Endothelial cell of umbilical vein (primary cell): ENCODE measurements around the gene FYB2. TPM values are rescaled to one million over a fixed set of nuclear protein-coding genes. Genes with fewer than 3 reads are reported as not detected.

ENCODE experiments used
- BruUV-seq: library from RNA; stranded (reverse); fragments of 400-500 nt; replicated peaks from 2 replicates; lab custom pipeline; 2021; lab: Mats Ljungman, UMichigan
- CTCF ChIA-PET: fragments of 300-600, 350-600 bp; sonication (Branson Sonifier 250); formaldehyde crosslinking; loops from one replicate; lab custom pipeline; 2021; ENCODE audit warnings: antibody characterized with exemption, inconsistent platforms; lab: Charles Lee
- POLR2A ChIA-PET: fragments of 300-600, 350-600 bp; sonication (Branson Sonifier 250); formaldehyde crosslinking; loops from one replicate; lab custom pipeline; 2021; ENCODE audit warnings: antibody characterized with exemption, inconsistent platforms; lab: Charles Lee
- DNase-seq: peaks from one replicate; pipeline ENCODE4 v3.0.0-alpha.2; 2011; ENCODE audit warnings: low read depth, low spot score
- FAIRE-seq: peaks from 2 replicates; lab custom pipeline; 2011; peaks lifted over from hg19 to GRCh38; lab: Jason Lieb, UNC
- H2AFZ ChIP-seq: 2 replicates; pipeline ENCODE4 v1.6.0; 2012; ENCODE audit warnings: low read depth, low read length, control low read depth, inconsistent platforms
- H3K27ac ChIP-seq: 2 replicates; pipeline ENCODE4 v1.5.1; 2011; ENCODE audit warnings: low read depth, mild to moderate bottlenecking, control low read depth, low read length, moderate library complexity; ENCODE audit not compliant: insufficient read depth
- H3K27me3 ChIP-seq, 2 experiments: 2 replicates each; pipeline versions ENCODE4 v1.6.0 to v1.6.1; 2011; ENCODE audit warnings: low read length in 2 of 2, mixed read lengths in 1 of 2; ENCODE audit not compliant: control insufficient read depth in 2 of 2, insufficient read depth in 2 of 2
- H3K36me3 ChIP-seq, 2 experiments: 2 replicates in 1 of 2; 3 replicates in 1 of 2; pipeline ENCODE4 v1.5.1; 2011; ENCODE audit warnings: low read length in 2 of 2, mild to moderate bottlenecking in 1 of 2, moderate library complexity in 1 of 2; ENCODE audit not compliant: control insufficient read depth in 2 of 2, insufficient read depth in 2 of 2; ENCODE audit errors: extremely low read depth in 1 of 2
- H3K4me1 ChIP-seq: 3 replicates; pipeline ENCODE4 v1.5.1; 2011; ENCODE audit warnings: mild to moderate bottlenecking, low read length; ENCODE audit not compliant: control insufficient read depth, insufficient read depth; ENCODE audit errors: extremely low read depth
- H3K4me2 ChIP-seq: 2 replicates; pipeline ENCODE4 v1.6.1; 2011; ENCODE audit warnings: low read length, control low read depth, mixed read lengths; ENCODE audit not compliant: insufficient read depth
- H3K4me3 ChIP-seq, 3 experiments: fragments of 200-600 bp in 1 of 3; sonication (generic), shearing (Covaris generic) in 1 of 3; replicated peaks in 1 of 3; 2 replicates each; pipeline ENCODE4 v1.5.1; 2011 to 2016; ENCODE audit warnings: control low read depth in 3 of 3, low read length in 3 of 3, mild to moderate bottlenecking in 2 of 3, inconsistent platforms in 1 of 3, low read depth in 1 of 3, moderate library complexity in 1 of 3; ENCODE audit not compliant: insufficient read depth in 1 of 3
- H3K79me2 ChIP-seq: 2 replicates; pipeline ENCODE4 v1.6.0; 2012; ENCODE audit warnings: low read length, inconsistent platforms; ENCODE audit not compliant: control insufficient read depth, insufficient read depth
- H3K9ac ChIP-seq: replicated peaks from 2 replicates; pipeline ENCODE3; 2011; ENCODE audit warnings: low read length, control low read depth; ENCODE audit not compliant: insufficient read depth; ENCODE audit errors: extremely low read depth
- H3K9me1 ChIP-seq: replicated peaks from 3 replicates; pipeline ENCODE4 v1.6.0; 2011; ENCODE audit warnings: mild to moderate bottlenecking, low read length; ENCODE audit not compliant: control insufficient read depth, insufficient read depth; ENCODE audit errors: extremely low read depth
- H3K9me3 ChIP-seq: replicated peaks from 2 replicates; pipeline ENCODE4 v1.5.1; 2012; ENCODE audit warnings: low read length, inconsistent platforms; ENCODE audit not compliant: control insufficient read depth, insufficient read depth
- H4K20me1 ChIP-seq: replicated peaks from 2 replicates; pipeline ENCODE3; 2011; ENCODE audit warnings: mild to moderate bottlenecking, low read length; ENCODE audit not compliant: control insufficient read depth, insufficient read depth; ENCODE audit errors: extremely low read depth
- FOS ChIP-seq: IDR thresholded peaks from 2 replicates; pipeline ENCODE4 v1.6.1; 2011; ENCODE audit warnings: mild to moderate bottlenecking, low read length, moderate library complexity, borderline replicate concordance; ENCODE audit not compliant: insufficient read depth
- GATA2 ChIP-seq: IDR thresholded peaks from 2 replicates; pipeline ENCODE4 v1.7.0; 2011; ENCODE audit warnings: low read depth, mild to moderate bottlenecking, moderate library complexity, mixed read lengths, low read length; ENCODE audit not compliant: insufficient read length, insufficient read depth
- JUN ChIP-seq: IDR thresholded peaks from 2 replicates; pipeline ENCODE4 v1.6.1; 2011; ENCODE audit warnings: borderline replicate concordance, low read depth; ENCODE audit not compliant: insufficient read length, insufficient read depth
- MYC ChIP-seq: IDR thresholded peaks from one replicate; pipeline ENCODE4 v1.6.1; 2011; ENCODE audit warnings: mild to moderate bottlenecking, low read depth, low read length
- POLR2AphosphoS5 ChIP-seq: IDR thresholded peaks from 2 replicates; pipeline ENCODE4 v1.6.1; 2012; ENCODE audit warnings: low read depth, mild to moderate bottlenecking, control low read depth, low read length, moderate library complexity; ENCODE audit not compliant: insufficient read depth
- dilution Hi-C: fragments of 300-500 bp; cut with MboI; formaldehyde crosslinking; loops from one replicate; pipeline ENCODE4 v1.15.0; 2019; ENCODE audit warnings: low sequenced_read_pairs; ENCODE audit not compliant: extremely low pct_ligation_motif_present
- intact Hi-C: fragments of 100-400 bp; cut with micrococcal nuclease; formaldehyde crosslinking; loops from one replicate; pipeline ENCODE4 v1.10.0; 2022
- polyA plus RNA-seq, 4 experiments: library from polyadenylated mRNA; depleted of rRNA in 3 of 4; stranded (reverse) in 3 of 4; unstranded in 1 of 4; fragments of >200 nt; gene quantifications; 2 replicates each; pipeline versions ENCODE4 v1.2.1 to v1.2.3, GENCODE V29; 2011 to 2012; ENCODE audit warnings: missing spikeins in 1 of 4
- total RNA-seq: library from RNA; stranded (reverse); gene quantifications from 2 replicates; pipeline ENCODE4 v1.2.3, GENCODE V29; 2021
- TF ChIP-seq, protein P1 (sequence below): IDR thresholded peaks from 2 replicates; pipeline ENCODE4 v1.6.1; 2011; ENCODE audit not compliant: insufficient read depth, insufficient read length
- TF ChIP-seq, protein P2 (sequence below), 2 donors: IDR thresholded peaks; 1 replicate in 1 of 2; 2 replicates in 1 of 2; pipeline ENCODE4 v1.5.1; 2011; ENCODE audit warnings: low read length in 2 of 2, mild to moderate bottlenecking in 2 of 2, moderate library complexity in 2 of 2, control low read depth in 1 of 2, inconsistent platforms in 1 of 2, low read depth in 1 of 2; ENCODE audit not compliant: insufficient read depth in 1 of 2; ENCODE audit errors: extremely low read depth in 1 of 2

Gene FYB2
- total and polyA plus RNA-seq, 2 donors (not counting 3 experiments of a cell fraction or from before 2014, with no cell fraction given): not detected

DNA sequence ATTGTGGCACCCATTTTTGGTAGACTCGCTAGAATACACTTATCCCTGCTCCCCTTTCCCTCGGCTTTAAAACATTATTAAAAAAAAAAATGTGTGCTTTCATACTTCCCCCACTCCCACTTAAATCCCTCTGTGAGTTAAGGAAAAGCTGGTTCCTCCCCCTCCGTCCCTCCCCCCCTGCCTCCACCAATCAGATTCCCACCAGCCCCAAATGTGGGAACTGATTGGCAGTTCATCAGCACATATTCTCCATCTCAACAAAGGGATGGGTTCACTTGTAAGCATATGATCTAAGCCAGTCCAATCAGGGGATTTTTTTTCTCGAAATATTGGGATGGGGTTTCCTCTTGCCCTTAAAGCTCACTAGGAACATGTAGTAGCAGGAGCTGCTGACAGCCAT lies 10.8 kb upstream of the FYB2 start:
- dilution Hi-C loops: no loop called here
- DNase-seq: no peak
- Histone ChIP-seq H3K9me1 (no peaks in the 10 kb centered on the region), H2AFZ (no peak overlapping the region), H3K9ac (no peak overlapping the region), H3K4me1 (peaks cover 9% of the 10 kb centered on the region), H3K36me3 (no peaks in the 10 kb centered on the region), H3K9me3 (no peaks in the 10 kb centered on the region), H3K4me3 (no peak overlapping the region), H4K20me1 (no peaks in the 10 kb centered on the region), H3K4me2 (no peak overlapping the region), H3K27ac (no peak overlapping the region), H3K27me3 (no peaks in the 10 kb centered on the region), H3K79me2 (no peaks in the 10 kb centered on the region)
- ChIA-PET CTCF (interaction anchor here (0.9 to 1.3 kb wide), 4 partner anchors 9 to 1409 kb away, joined by 3 to 6 read pairs (median 3); no protein-coding TSS in a partner anchor), POLR2A (interaction anchor here (0.7 kb wide), 1 partner anchor 1872 kb away, joined by 4 read pairs; no protein-coding TSS in a partner anchor)
- TF ChIP-seq JUN (no peak), MYC (no peak), GATA2 (no peak), FOS (no peak), POLR2AphosphoS5 (no peak)
- TF ChIP-seq, protein P1, sequence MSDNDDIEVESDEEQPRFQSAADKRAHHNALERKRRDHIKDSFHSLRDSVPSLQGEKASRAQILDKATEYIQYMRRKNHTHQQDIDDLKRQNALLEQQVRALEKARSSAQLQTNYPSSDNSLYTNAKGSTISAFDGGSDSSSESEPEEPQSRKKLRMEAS: no peak
- TF ChIP-seq, protein P2, sequence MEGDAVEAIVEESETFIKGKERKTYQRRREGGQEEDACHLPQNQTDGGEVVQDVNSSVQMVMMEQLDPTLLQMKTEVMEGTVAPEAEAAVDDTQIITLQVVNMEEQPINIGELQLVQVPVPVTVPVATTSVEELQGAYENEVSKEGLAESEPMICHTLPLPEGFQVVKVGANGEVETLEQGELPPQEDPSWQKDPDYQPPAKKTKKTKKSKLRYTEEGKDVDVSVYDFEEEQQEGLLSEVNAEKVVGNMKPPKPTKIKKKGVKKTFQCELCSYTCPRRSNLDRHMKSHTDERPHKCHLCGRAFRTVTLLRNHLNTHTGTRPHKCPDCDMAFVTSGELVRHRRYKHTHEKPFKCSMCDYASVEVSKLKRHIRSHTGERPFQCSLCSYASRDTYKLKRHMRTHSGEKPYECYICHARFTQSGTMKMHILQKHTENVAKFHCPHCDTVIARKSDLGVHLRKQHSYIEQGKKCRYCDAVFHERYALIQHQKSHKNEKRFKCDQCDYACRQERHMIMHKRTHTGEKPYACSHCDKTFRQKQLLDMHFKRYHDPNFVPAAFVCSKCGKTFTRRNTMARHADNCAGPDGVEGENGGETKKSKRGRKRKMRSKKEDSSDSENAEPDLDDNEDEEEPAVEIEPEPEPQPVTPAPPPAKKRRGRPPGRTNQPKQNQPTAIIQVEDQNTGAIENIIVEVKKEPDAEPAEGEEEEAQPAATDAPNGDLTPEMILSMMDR (IDR thresholded peaks at IDR 0.05; ENCODE audit: extremely low read depth in 1 of 2, insufficient read depth in 1 of 2, low read depth in 1 of 2, low read length in 2 of 2): no peak
- no TSS peak for BruUV-seq
- FAIRE-seq: no peak
- intact Hi-C loops: loop anchor here (10.0 kb wide), 1 partner anchor 1685 kb away; no protein-coding TSS in a partner anchor
